Pancreas (tissue), 10 donors: ENCODE data around the gene NXF1. TPM values are rescaled to one million over a fixed set of nuclear protein-coding genes. Genes with fewer than 3 reads are reported as not detected.

Source experiments
- ATAC-seq, 4 donors: fragments of 200-7000 bp; cut with Tn5 transposase; one replicate each; pipeline versions ENCODE4 v1.8.0 to v1.9.1; 2020; ENCODE audit warnings: mild to moderate bottlenecking in 4 of 4, moderate library complexity in 4 of 4
- DNase-seq, 6 donors: peaks; one replicate each; pipeline ENCODE4 v3.0.0-alpha.2; 2020
- FAIRE-seq: peaks from 2 replicates; lab custom pipeline; 2012; peaks lifted over from hg19 to GRCh38; lab: Jason Lieb, UNC
- H3K27ac ChIP-seq, 4 donors: fragments of 200-600 bp; sonication (generic); 1 replicate in 3 of 4; 2 replicates in 1 of 4; pipeline versions ENCODE4 v1.5.0 to v1.8.0; 2020
- H3K27me3 ChIP-seq, 4 donors: fragments of 200-600 bp; one replicate each; pipeline ENCODE4 v1.8.0; 2021
- H3K36me3 ChIP-seq, 3 donors: fragments of 200-600 bp; sonication (generic) in 1 of 3; one replicate each; pipeline versions ENCODE4 v1.5.0 to v1.8.0; 2020 to 2021
- H3K4me1 ChIP-seq, 3 donors: fragments of 200-600 bp; one replicate each; pipeline ENCODE4 v1.8.0; 2021
- H3K4me3 ChIP-seq, 4 donors: fragments of 200-600 bp; sonication (generic) in 2 of 4; one replicate each; pipeline versions ENCODE4 v1.5.0 to v1.8.0; 2020 to 2021
- H3K9me3 ChIP-seq, 4 donors: fragments of 200-600 bp; one replicate each; pipeline ENCODE4 v1.8.0; 2021
- WGBS, 2 donors: extraction: QIAGEN DNeasy Blood & Tissue Kit; methylation state at CpG; one replicate each; pipeline ENCODE4 v1.1.7; 2013; 5-methylcytosine and 5-hydroxymethylcytosine counted together
- intact Hi-C, 3 donors: fragments of 100-400 bp; cut with DNase I; formaldehyde crosslinking; loops; one replicate each; pipeline versions ENCODE4 v1.11.1 to v1.14.2; 2022
- polyA plus RNA-seq, 2 donors: library from polyadenylated mRNA; stranded (reverse); fragments of 200-250 nt; gene quantifications; one replicate each; pipeline ENCODE4 v1.2.3, GENCODE V29; 2013
- total RNA-seq, 6 donors: library from RNA; stranded (reverse); fragmentation: NEBNext Ultra II Directional in 4 of 6; extraction: Animal tissue kit (Norgen Biotek cat#: 25700) in 4 of 6; gene quantifications; one replicate each; pipeline versions ENCODE4 v1.2.1 to v1.2.4, GENCODE V29; 2021 to 2023
- TF ChIP-seq, protein P1 (sequence below), 4 donors: fragments of 200-600 bp; sonication (generic) in 3 of 4; IDR thresholded peaks; one replicate each; pipeline versions ENCODE4 v1.5.0 to v1.8.0; 2021; ENCODE audit warnings: antibody characterized with exemption in 4 of 4
- donor health status: healthy with polysubstance abuse.
- donor health status: DM: no; HTN: no; CAD: no; lungs with moderate emphysema.
- donor health status: DM: no; HTN: no; CAD: no.
- donor health status: control.
- donor health status: control.
- donor health status: Bipolar disorder and iron deficiency.
- donor health status: DM: yes; HTN: yes; CAD: no.
- donor health status: DM: no; HTN: no; CAD: no.
- donor health status: DM: no; HTN: no; CAD: no.
- donor health status: DM: yes; HTN: yes; CAD: no.

The NXF1 gene
- total and polyA plus RNA-seq, 8 donors: 20.9 to 294 (median 32.5) TPM

DNA sequence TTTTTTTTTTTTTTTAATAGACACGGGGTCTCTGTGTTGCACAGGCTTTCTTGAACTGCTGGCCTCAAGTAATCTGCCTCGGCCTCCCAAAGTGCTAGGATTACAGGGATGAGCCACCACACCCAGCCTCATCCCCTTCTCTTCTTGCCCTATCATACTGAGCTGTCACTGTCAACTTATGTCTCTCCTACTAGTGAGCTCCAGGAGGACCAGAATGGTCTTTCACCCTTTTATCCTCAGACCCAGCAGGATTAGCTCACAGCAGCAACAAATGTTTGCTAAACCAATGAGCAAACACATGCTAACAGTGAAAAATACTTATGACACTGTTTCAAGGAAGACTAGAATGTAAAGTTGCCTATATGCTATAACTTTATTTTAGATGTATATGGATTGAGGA, 6.4 kb upstream of the NXF1 start:
- no peak for FAIRE-seq
- intact Hi-C loops: no loop called here
- 82 to 91% methylated on average over 2 of the region's 2 CpGs for WGBS, 2 donors

DNA sequence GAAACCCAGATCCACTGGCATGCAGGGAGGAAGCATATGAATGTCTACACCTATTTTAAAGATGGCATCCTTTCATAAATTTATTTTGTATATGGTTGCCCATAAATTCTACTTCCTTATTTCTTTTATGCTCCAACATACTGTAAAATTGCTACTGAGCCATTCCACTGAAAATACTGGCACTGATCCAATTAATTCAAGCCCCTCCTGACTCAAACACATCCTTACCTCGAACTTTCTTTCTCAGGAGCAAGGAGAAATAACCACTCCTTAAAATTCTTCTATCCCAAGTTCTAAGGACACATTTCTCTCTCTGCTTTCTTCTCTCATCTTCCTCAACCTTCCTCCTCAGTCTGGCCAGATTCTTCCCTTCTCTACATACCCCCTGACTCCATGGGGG, 5.5 kb upstream of the NXF1 start:
- intact Hi-C loops: no loop called here
- Histone ChIP-seq H3K27ac (no peak overlapping the region), H3K4me1 (peaks cover 0 to 5% (median 0%) of the 10 kb centered on the region in 3 donors), H3K9me3 (no peaks in the 10 kb centered on the region), H3K27me3 (no peaks in the 10 kb centered on the region), H3K4me3 (no peak overlapping the region), H3K36me3 (peaks cover 0 to 2% (median under 1%) of the 10 kb centered on the region in 3 donors)
- 39 to 48% methylated on average over 1 of the region's 1 CpG for WGBS, 2 donors
- ATAC-seq: no peak
- DNase-seq: no peak
- no peak for FAIRE-seq
- TF ChIP-seq, protein P1, sequence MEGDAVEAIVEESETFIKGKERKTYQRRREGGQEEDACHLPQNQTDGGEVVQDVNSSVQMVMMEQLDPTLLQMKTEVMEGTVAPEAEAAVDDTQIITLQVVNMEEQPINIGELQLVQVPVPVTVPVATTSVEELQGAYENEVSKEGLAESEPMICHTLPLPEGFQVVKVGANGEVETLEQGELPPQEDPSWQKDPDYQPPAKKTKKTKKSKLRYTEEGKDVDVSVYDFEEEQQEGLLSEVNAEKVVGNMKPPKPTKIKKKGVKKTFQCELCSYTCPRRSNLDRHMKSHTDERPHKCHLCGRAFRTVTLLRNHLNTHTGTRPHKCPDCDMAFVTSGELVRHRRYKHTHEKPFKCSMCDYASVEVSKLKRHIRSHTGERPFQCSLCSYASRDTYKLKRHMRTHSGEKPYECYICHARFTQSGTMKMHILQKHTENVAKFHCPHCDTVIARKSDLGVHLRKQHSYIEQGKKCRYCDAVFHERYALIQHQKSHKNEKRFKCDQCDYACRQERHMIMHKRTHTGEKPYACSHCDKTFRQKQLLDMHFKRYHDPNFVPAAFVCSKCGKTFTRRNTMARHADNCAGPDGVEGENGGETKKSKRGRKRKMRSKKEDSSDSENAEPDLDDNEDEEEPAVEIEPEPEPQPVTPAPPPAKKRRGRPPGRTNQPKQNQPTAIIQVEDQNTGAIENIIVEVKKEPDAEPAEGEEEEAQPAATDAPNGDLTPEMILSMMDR (IDR thresholded peaks at IDR 0.05): no peak

More for the DNA sequence above, 6.4 kb upstream of the NXF1 start:
- peaks cover 0 to 8% (median 5%) of the 10 kb centered on the region in 3 donors for H3K36me3 ChIP-seq
- no peak overlapping the region for H3K4me3 ChIP-seq
- H3K4me1 ChIP-seq: no peaks in the 10 kb centered on the region
- DNase-seq (no peak), ATAC-seq (no peak)
- TF ChIP-seq, protein P1 (IDR thresholded peaks at IDR 0.05): no peak
- H3K27ac ChIP-seq: no peak overlapping the region
- H3K9me3 ChIP-seq: no peaks in the 10 kb centered on the region
- H3K27me3 ChIP-seq: no peaks in the 10 kb centered on the region

DNA sequence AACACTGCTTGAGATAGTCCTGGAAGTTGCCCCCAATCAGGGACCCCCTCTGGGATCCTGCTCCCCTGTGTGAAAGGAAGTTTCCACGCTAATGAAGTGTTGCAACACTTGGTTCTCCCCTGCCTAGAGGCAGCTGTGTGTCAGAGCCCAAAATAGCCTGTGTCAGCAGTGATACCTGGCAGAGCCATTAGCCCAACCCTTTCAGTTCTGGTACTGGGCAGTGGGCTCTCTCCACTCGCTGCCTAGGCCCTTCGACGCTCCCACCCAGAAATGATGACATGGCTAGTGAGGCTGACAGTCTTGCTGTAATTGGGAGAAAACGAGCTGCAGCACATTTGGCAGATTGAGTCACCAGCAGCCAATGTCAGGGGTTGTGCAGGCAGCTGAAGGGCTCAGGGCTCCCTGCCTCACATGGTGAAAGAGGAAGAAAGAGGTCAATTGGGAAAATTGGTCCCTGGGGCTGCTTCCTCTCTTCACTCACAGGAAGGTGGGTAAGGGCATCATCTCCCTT, 1.4 kb upstream of the NXF1 start:
- no peaks in the 10 kb centered on the region for H3K9me3 ChIP-seq
- TF ChIP-seq, protein P1 (IDR thresholded peaks at IDR 0.05): no peak
- peak overlapping the region in 1 of 4 donors; percentile 51 for H3K27ac ChIP-seq
- intact Hi-C loops: no loop called here
- no peak overlapping the region for H3K4me3 ChIP-seq
- peak in 1 of 6 donors; percentile 15 for DNase-seq
- 64 to 69% methylated on average over 5 of the region's 5 CpGs for WGBS, 2 donors
- H3K4me1 ChIP-seq: peaks cover 0 to 19% (median 0%) of the 10 kb centered on the region in 3 donors
- FAIRE-seq: no peak
- H3K36me3 ChIP-seq: peaks cover 0 to 6% (median 5%) of the 10 kb centered on the region in 3 donors
- no peaks in the 10 kb centered on the region for H3K27me3 ChIP-seq
- peak in 1 of 4 donors; percentile 18 for ATAC-seq

DNA sequence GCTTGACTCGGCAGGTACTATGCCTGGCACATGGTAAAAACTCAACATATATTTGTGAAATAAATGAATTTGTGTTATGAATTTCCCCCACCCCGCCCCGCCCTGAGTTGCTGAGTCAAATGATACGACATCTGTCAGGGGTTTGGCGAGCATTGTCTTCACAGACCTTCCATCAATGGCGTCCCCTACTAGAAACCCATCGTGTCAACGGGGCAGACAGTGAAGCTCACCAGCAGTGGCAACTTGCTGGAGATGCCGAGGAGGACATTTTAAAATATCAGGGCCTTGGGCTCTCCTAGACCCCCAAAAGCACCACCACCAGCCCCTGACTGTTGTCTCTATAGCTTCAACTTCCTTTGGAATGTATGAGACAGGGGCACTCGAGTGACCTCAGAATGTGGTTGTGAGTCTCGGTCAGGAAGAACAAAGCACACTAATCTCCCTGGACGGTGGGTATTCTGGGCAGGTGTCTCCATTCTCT, 761 bp upstream of the NXF1 start:
- Histone ChIP-seq H3K27ac (peak overlapping the region in 3 of 4 donors; percentile 38 to 89 (median 51)), H3K4me1 (peaks cover 0 to 19% (median 0%) of the 10 kb centered on the region in 3 donors), H3K4me3 (peak overlapping the region; percentile 73 to 94 (median 86)), H3K9me3 (no peaks in the 10 kb centered on the region), H3K36me3 (peaks cover under 1 to 12% (median 11%) of the 10 kb centered on the region in 3 donors), H3K27me3 (no peaks in the 10 kb centered on the region)
- DNase-seq (peak in 2 of 6 donors; percentile 11 to 19), FAIRE-seq (no peak), ATAC-seq (peak in 3 of 4 donors; percentile 0 to 4 (median 1))
- TF ChIP-seq, protein P1 (IDR thresholded peaks at IDR 0.05): no peak
- intact Hi-C loops: no loop called here
- 17 to 19% methylated on average over 12 of the region's 12 CpGs for WGBS, 2 donors
